COLO829 (cell line): ENCODE measurements around the gene TMEM132D.
"Not testable (repeated sequence)": the region's sequence is repeated elsewhere in the genome, so short reads cannot be mapped to it uniquely, and the experiment has no call there.

ENCODE experiments used
- DNase-seq: peaks from one replicate; pipeline ENCODE4 v3.0.0; 2012; ENCODE audit warnings: low spot score

Gene TMEM132D

GRCh38 chr12:129063600-129063999, 840.2 kb downstream of the TMEM132D start:
- no peak for DNase-seq

GRCh38 chr12:129053232-129053631, 850.6 kb downstream of the TMEM132D start:
- DNase-seq = no peak

- no peak for DNase-seq
Observed at GRCh38 chr12:129052373-129052772, 851.5 kb downstream of the TMEM132D start.

- DNase-seq = no peak
Observed at GRCh38 chr12:129049917-129050316, 853.9 kb downstream of the TMEM132D start.

- not testable (repeated sequence) for DNase-seq
Observed at GRCh38 chr12:129043334-129043733, 860.5 kb downstream of the TMEM132D start.

GRCh38 chr12:129036135-129036534, 867.7 kb downstream of the TMEM132D start:
- no peak for DNase-seq

GRCh38 chr12:129034558-129035289, 869.1 kb downstream of the TMEM132D start:
- no peak for DNase-seq

- DNase-seq = no peak
Observed at GRCh38 chr12:129028844-129029243, 875.0 kb downstream of the TMEM132D start.

- DNase-seq = no peak
Observed at GRCh38 chr12:129025055-129025454, 878.8 kb downstream of the TMEM132D start.
